Activated CD8-positive, alpha-beta memory T cell treated with anti-CD3 and anti-CD28 coated beads, Interleukin-2, amount 50 U/mL, for 24 hours (primary cell): ENCODE results near the gene PFDN5.
"Not testable (repeated sequence)": the region's sequence is repeated elsewhere in the genome, so short reads cannot be mapped to it uniquely, and the experiment has no call there.

ENCODE experiments used
- DNase-seq: peaks from one replicate; pipeline ENCODE4 v3.0.0-alpha.2; 2020; ENCODE audit errors: extremely low read depth

The PFDN5 gene

GRCh38 chr12:53327435-53328042 lies 32.2 kb downstream of the PFDN5 start:
- DNase-seq: no peak

- no peak for DNase-seq
These were observed 32.7 kb downstream of the PFDN5 start for GRCh38 chr12:53328043-53328435.

GRCh38 chr12:53330671-53331070 lies 35.3 kb downstream of the PFDN5 start:
- no peak for DNase-seq

GRCh38 chr12:53332339-53332738 lies 37.0 kb downstream of the PFDN5 start:
- DNase-seq: not testable (repeated sequence)

- no peak for DNase-seq
These were observed 37.4 kb downstream of the PFDN5 start for GRCh38 chr12:53332744-53333143.

- no peak for DNase-seq
These were observed 37.9 kb downstream of the PFDN5 start for GRCh38 chr12:53333289-53333688.

- DNase-seq: no peak
These were observed 38.5 kb downstream of the PFDN5 start for GRCh38 chr12:53333845-53334244.

GRCh38 chr12:53334822-53335221 lies 39.5 kb downstream of the PFDN5 start:
- no peak for DNase-seq

GRCh38 chr12:53336181-53336681 lies 40.9 kb downstream of the PFDN5 start, which contains the start of gene SP7:
Gene SP7 (minus strand): TSS chr12:53336354. CDS start chr12:53335646, 708 bp downstream.
- no peak for DNase-seq

- no peak for DNase-seq
These were observed 42.7 kb downstream of the PFDN5 start for GRCh38 chr12:53338017-53338416.

- no peak for DNase-seq
These were observed 43.6 kb downstream of the PFDN5 start for GRCh38 chr12:53338916-53339315.

GRCh38 chr12:53340398-53340797 lies 45.1 kb downstream of the PFDN5 start:
- DNase-seq: no peak

GRCh38 chr12:53343449-53343848 lies 48.1 kb downstream of the PFDN5 start:
- no peak for DNase-seq

GRCh38 chr12:53343969-53344368 lies 48.6 kb downstream of the PFDN5 start:
- DNase-seq: no peak

GRCh38 chr12:53344487-53344823 lies 49.1 kb downstream of the PFDN5 start:
- DNase-seq: no peak

GRCh38 chr12:53344824-53345485 lies 49.6 kb downstream of the PFDN5 start:
- peak; percentile 39 for DNase-seq

GRCh38 chr12:53345486-53346188 lies 50.3 kb downstream of the PFDN5 start:
- DNase-seq: no peak

GRCh38 chr12:53346491-53346890 lies 51.1 kb downstream of the PFDN5 start:
- DNase-seq: no peak

GRCh38 chr12:53347905-53348304 lies 52.6 kb downstream of the PFDN5 start:
- DNase-seq: no peak
